Measurements from ENCODE around the gene CDKN1C.

Gene CDKN1C

DNA sequence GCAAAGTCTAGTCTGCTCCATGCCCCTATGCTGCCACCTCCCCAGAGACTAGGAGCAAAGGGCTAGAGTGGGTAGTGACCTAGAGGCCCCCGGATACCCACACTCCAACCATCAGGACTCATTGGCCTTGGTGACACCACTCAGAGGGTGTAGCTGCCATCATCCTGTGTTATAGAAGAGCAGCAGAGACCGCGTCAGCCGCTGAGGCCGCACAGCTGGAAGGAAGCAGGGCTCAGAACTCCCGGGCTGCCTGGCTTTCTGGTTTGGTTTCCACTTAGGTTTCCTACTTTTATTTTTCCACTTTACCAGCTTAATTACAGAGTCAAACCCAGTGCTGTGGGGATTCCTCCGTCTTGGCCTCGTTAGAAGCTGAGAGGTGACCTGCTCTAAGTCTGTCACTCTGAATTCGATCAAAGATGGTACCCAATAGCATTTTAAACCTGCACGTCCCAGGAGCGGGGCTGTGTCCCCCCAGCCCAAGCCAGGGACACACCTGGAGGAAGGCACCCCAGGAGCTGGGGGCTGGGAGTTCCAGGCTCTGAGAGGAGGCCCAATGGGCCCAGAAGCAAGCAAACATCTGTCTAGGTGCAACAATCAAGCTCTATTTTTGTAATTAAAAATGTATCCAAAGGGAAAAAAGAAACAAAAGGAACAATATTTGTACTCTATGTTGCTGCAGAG lies 2.1 kb upstream of the CDKN1C start:
- no peak for DNase-seq

DNA sequence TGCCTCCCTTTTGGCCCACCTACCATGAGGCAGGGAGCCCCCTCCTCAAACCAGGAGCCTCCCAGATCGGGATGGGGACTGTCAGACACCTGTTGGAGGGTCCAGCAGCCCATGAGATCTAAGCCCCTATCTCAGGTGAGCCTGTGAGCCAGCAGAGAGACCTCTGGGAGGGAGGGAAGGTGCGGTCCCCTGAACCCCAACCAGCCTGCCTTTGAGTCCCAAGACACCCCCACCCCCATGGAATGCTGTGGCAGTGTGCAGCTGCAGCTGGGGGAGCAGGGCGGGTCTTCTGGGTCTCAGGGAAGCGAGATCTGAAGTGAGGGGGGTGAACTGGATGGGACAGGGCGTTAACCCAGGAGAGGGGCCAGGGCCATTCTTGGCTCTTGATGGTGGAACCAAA lies 1.4 kb upstream of the CDKN1C start:
- no peak for DNase-seq

DNA sequence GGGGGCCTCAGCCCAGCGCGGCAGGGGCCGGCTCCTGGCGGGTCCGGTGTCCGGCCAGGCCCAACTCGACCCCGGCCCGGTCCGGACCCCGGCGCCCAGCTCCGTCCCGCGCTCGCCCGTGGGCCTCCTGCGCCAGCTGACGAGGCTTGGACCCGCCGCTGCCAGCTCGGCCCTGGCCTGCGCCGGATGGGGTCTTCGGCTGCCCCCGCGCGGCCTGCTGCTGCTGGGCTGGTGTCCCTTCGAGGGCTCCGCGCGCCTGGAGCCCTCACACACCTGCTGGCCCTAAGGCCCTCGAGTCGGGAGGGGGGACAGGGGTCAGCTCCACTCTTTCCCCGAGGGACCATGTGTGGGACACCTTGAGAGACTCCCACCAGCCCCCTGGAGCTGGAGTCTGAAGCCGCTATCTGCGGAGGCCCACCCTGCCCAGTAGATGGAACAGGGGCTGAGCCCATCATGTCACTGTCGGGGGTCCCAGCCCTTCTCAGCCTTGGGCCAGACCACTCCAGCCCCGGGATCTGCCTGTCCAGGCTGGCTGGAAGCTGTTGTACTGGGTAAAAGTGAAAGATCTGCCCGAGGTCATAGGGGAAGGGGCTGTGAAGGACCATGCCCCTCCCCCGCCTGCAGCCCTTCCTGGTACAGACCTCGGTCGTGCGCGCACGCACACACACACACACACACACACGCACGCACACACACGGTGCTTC lies 768 bp upstream of the CDKN1C start:
- no peak for DNase-seq

DNA sequence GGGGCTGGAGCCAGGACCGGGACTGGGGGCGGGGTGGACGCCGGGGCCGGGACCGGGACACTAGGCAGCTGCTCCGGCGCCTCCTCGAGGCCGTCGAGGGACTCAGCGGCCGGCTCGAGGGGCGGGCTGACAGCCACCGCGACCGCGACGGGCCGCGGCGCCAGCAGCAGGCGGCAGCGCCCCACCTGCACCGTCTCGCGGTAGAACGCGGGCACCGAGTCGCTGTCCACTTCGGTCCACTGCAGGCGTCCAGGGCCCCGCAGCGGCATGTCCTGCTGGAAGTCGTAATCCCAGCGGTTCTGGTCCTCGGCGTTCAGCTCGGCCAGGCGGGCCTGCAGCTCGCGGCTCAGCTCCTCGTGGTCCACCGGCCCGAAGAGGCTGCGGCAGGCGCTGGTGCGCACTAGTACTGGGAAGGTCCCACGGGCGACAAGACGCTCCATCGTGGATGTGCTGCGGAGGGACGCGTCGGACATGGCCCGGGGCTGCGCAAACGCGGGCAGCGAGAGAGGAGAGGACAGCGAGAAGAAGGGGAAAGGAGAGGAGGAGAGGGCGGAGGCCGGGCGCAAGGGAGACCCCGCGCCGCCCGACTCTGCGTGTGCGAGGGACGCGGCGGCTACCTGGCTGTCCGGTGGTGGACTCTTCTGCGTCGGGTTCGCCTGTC lies 428 bp downstream of the CDKN1C start:
- peak; percentile 31 for DNase-seq

DNA sequence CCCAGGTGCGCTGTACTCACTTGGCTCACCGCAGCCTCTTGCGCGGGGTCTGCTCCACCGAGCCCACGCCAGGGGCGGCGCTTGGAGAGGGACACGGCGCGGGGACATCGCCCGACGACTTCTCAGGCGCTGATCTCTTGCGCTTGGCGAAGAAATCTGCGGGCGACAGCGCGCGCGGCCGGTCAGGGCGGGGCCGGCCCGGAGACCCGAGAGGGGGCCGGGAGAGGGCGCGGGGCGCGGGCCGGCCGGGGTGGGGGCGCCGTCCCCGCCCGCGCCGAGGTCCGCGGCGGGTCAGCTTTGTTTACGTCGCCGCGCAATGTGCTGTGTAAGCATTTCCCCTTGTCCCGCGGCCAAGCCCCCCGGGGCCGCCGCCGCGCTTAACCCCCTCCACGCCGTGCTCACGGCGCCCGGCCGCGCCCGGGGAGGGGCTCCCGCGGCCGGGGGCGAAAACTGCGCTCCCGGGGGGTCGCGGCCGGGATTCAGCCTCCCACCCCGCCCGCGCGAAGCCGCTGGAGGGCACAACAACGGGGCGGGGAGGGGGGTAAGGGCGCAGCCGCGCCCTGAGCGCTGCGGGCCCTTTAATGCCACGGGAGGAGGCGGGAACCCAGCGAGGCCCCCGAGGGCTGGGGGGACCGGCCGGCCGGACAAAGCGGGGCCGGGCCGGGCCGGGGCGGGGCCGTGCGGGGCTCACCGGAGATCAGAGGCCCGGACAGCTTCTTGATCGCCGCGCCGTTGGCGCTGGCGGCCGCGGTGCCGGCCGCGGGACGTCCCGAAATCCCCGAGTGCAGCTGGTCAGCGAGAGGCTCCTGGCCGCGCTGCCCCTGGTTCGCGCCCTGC lies 1.4 kb downstream of the CDKN1C start:
- no peak for DNase-seq

DNA sequence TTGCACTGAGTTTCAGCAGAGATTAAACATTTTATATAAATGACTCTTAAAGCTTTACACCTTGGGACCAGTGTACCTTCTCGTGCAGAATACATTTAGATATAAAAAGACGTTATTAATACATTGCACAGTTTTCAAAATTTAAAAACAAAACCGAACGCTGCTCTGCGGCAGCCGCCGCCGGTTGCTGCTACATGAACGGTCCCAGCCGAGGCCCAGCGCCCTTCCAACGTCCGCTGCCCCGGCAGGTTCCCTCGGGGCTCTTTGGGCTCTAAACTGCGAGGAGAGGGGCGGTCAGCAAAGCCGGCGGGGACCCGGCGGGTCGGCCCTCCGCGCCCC lies 2.0 kb downstream of the CDKN1C start:
- DNase-seq = no peak

DNA sequence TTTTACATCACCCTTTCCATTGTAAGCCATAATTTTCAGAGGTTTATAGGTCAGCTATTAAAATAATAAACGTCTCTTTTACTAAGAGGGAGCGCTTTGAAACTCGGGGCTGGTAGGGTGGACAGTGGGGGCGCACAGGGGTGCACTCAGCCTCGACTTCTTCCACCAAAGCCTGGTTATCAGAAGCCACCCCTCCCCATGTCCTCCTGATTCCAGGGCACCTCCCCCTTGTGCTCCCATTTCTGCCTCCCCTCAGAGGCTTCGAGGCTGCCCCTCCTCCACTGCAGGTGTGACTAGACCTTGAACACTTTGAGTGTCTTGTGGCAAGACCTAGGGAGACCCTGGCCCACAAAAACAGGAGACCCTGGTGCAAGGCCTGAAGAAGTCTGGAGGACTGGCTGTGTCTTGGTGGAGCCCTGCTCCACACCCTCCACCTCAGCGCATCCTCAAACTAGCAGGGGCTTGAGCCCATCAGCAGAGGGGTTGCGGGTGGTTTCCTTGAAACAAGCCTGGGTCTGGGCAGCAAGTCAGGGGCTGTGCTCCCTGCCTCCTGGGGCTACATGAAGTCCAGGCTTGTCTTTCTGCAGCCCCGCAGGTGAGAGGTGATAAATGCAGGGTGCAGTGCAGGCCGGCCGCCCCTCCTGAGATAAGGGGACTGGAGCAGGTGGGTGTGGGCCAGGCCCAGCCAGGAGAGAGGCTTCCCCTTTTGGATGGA lies 3.0 kb downstream of the CDKN1C start:
- DNase-seq = no peak

DNA sequence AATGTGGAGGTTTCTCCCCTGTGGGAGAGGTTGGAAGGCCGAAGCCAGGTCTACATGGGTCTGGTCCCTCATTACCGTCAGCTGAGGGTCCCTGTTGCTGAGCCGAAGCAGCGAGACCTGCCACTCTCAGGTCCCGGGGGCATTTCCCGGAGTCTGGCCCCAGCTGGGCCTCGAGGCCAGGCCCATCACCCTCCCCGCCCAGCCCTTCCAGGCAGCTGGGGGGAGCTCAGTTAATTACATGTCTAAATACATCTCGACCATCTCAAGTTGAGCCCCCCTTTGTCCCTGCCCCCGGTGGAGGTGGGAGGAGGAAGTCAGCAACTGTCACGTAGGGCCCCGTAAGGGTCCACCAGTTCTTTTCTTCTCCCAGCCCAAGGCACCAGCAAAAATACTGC lies 3.6 kb downstream of the CDKN1C start:
- DNase-seq = no peak

DNA sequence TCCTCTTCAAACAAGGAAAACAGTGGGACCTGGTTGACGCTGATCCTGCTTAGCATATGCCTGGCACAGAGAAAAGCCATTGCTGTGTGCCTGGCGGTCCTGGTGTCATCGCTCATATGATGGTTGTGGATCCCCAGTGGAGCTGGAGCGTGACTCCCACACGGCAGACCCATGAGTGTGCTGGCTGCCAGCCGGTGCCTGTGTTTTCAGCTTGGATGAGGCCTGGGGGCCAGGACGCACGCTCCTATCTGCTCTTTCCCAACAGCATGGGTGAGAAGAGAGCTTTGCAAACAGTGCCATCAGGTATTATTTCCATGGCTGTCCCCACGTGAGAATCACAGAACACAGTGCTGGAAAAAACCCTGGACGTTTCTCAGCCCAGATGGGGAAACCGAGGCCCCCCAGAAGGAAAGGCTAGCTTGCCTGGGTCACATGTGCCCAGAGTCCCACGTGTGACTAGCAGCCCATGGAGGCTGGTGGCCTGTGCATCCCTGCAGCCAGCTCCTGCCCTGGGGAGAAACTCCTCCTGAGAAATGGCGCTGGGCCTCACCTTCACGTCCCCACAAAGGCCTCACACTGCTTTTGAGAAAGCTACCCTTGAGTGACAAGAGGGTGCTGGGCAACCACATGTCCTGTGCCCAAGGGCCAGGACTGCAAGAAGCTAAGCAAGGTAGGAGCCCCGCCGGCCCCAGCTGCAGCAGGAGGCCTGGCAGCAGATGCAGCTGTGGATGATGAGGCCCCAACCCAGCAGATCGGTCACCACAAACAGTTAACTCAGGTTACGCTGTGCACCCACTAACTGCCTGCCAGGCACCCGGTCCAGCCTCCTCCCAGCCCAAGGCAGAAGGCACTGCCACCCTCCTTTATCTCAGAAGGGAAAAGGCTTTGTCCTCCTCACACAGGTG lies 4.2 kb downstream of the CDKN1C start:
- DNase-seq = no peak

DNA sequence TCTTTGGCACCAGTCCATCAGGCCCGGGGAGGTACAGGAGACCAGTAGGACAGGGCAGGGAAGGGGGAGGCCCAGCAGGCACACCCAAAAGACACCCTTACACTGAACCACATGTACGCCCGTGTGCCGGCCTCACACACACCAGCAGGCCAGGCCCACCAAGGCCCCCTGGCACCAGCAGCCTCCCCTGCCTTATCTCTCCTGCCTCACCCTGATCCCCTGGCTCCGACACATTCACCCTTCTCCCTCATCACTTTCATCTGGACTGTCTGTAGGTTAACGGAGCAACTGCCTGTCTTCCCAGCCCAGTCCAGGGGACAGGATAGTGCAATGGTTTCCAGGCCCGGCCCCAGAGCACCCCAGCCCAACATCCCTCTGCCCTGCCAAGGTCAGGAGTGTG lies 4.9 kb downstream of the CDKN1C start:
- no peak for DNase-seq

DNA sequence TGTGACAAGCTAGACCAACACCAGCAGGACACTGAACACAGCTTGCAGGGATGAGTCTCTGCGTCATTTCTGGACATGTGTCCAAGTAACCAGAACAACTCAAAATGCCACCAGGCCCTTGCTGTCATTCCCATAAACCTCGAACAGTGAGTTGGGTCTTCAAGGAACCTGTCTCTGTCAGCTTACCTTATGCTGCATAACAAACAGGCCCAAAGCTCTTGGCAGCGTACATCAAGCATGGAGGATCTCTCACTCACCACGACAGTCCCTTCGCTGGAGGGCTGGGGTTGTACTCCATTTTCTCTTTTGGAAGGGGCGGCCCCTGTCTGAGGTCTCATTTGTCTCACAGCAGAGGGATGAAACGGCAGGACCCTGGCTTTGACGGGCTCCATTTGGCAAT lies 6.8 kb downstream of the CDKN1C start:
- no peak for DNase-seq

DNA sequence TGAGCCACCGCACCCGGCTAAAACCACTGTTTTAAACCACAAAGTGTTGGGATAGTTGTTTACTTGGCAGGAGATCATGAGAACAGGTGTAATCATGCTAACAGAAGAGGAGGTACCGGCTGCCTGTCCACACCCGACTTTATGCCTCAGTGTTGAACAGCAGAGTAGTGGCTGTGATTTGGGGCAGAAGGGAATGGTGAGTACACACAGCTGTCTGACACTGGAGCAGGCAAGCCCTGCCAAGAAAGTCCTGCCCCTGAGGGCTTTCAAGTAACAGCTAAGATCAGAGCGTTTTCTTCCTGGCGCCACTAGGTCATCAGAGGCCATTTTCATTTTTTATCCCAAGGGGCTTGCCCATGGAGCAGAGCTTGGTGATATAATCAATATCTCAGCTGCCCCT lies 8.1 kb downstream of the CDKN1C start:
- DNase-seq = no peak

DNA sequence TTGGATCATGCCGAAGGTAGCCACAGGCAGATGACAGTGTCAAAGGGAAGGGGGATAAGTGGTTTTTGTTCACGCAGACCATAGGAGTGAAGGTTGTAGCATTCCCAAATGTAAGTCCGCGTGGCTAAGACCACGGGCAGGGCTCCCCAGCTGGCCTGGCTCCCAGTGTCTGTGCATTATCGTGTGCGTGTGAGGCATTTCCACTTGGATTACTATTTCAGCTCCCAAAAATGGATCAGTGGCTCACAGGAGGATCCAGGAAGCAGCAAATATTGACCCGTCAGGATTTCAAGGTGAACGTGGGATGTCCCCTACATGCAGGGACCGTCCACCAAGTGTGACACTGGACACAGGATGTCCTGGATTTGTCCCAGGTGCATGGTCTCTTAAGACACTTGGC lies 10.6 kb downstream of the CDKN1C start:
- no peak for DNase-seq

DNA sequence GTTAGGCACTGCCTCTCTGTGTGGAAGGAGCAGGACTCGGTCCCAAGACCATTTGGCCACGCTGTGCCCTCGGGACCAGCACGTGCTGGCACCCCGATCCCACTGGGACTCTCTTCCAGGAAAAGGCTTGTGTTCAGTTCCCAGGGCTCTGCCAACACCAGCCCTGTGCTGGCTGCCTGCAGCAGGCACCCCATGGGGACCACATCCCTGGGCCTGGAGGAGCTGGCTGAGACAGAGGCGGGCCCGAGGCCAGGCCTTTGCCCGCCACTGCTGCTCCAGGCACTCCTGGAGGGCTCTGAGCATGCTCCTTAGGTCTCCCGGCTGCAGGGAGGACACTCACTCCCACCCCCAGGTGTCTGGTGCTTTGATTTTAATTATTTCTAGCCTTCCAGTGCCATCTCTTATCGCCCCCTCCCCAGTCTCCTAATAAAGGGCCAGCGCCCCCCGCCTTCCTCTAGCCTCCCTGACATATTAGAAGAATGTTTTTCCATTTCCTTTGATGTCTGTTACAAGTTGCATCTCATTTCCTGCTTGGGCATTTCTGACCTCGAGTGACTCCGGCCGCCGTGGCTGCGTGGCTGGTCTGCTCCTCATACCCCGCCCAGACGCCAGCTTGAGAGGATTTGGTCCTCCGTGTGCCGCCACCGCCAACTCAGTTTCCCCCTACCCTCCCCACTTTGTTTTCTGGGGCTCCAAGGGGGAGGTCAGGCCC lies 14.4 kb downstream of the CDKN1C start:
- no peak for DNase-seq

DNA sequence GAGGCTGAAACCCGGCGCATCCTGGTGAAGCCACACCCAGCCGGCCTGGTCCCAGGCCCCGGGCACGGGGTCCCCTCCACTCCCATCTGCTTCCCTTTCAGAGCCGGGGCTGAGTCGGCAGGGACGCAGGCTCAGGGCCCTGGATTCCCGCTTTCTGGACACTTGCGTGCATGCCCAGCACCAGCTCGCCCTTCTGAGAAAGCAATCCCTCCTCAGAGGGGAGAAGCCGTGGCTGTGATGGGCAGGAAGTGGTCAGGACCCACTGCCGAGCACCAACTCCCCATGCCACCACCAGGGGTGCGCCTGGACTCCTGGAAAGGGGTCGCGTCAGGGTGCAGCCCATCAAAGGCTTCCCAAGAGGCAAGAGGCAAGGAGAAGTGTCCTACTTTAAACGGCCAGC lies 15.1 kb downstream of the CDKN1C start:
- no peak for DNase-seq

DNA sequence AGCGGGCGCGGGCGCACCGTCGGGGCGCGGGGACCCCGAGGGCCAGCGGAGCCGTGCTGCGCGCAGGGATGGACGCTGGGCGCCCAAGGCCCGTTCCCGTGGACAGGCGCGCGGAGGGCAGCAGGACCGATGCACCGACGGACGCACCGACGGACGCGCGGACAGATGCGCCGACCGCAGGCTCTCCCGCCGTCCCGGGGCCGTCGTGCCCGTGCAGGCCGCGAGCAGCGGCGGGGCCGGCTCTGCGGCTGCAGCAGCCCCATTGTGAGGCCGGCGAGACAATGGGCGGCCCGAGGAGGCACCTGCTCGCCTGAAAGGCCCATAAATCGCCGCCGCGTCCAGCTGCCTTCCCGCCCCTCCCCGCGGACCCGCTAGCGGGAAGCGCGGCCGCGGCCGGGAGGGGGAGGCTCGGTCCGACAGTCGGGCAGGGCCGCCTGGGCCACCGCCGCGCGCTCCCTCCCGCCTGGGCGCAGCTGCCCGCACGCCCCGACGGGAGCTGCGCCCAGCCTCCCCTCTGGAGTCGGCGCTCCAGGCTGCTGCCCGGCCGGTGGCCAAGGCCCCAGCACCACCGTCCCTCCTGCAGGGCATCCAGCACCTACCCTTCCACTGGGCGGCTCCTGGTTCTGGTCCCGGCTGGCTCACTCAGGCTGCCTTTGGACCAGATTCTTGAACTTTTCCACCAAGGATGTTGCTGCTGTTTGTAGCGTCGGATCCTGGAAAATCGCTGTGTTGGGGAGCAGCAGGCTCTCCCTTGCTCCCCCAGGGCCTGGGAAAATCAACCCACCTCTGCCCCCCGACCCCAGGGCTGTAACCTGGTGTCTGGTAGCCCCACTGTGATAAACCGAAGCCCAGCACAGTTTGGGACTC lies 15.8 kb downstream of the CDKN1C start:
- no peak for DNase-seq

DNA sequence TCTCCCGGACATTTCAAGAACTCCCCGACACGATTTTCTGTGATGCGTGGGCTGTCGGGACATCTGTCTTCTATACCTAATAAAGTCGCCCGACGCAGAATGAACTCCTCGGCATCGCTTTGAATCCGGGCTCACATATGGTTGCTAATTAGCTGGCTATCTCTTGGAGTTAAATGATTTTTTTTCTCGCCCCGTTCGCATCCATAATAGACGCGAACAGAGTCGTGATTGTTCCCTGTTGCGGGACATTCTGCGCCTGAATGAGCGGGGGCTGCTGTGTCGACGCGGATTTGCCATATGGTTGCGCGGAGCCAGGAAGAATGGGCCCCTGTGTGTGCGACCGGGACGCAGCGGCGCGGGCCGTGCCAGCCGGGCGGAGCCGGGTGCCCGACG lies 16.4 kb downstream of the CDKN1C start:
- no peak for DNase-seq

DNA sequence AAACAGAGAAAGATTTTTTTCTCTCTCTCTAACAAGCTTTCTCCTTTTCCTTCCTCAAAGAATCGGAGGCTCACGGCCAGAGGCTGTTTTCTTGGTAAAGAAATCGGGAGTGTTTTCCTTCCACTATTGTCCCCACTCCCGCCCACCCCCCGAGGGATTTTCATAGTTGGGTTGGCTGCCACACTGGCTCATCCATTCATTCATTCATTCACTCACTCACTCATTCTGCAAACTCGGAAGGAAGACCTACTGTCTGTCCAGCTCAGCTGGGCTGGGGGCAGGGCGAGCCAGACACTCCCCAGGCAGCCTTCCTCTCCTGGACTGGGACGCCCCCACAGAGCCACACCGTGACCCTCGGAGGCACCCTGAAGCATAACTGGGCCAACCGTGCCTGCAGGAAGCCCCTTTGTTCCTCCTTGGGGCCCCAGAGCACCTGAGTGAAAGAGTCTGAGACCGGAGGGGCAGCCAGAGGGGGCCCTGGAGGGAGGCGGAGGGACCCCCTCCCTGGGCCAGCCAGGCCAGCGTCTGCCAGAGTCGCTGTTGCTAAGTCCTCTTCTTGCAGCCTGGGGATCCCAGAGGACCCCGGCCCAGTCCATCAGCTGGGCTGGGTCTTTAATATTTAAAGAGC lies 17.0 kb downstream of the CDKN1C start:
- no peak for DNase-seq

DNA sequence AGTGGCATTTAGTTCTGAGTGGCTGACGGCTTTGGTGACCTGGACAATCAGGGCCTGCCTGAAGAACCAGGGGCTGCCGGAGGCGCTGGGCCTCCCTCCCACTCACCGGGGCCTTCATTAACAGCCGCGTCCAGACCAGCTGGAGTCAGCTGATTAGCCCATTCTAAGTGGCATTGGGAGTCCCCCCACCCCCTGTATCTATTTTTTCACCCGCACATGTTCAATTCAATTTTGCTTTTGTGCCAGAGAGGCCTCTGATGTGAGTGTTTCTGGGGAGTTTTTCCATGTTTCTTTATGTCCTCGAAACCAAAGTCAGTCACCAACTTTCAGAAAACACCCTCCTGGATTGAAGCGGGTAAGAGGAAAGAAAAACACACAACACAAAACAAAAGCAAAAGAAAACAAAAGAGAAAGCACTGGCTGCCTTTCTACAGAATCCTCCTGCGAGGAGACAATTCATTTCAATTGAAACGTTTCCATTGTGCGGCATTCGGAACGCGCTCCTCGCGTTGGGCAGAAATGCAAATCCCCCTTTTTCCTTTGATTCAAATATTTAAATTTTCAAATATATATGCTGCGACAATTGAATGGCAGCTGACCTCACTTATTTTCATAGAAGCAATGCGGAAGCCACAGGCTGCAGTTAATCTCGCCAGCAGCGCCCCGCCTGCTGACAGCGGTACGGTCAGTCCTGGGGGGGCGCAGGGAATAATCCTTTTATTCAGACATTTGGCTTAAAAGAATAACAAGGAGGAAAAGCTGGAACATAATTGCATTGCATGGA lies 17.7 kb downstream of the CDKN1C start:
- no peak for DNase-seq
